CD4-positive, alpha-beta memory T cell (primary cell): ENCODE results near the gene C6orf163. TPM values are rescaled to one million over a fixed set of nuclear protein-coding genes. Genes with fewer than 3 reads are reported as not detected.
"Not testable (repeated sequence)": the region's sequence is repeated elsewhere in the genome, so short reads cannot be mapped to it uniquely, and the experiment has no call there.

ENCODE experiments used
- CTCF ChIA-PET: fragments of 350-600 bp; sonication (Branson Sonifier 250); formaldehyde crosslinking; loops from one replicate; lab custom pipeline; 2021; ENCODE audit warnings: inconsistent platforms; ENCODE audit not compliant: partially characterized antibody; lab: Charles Lee
- POLR2A ChIA-PET: fragments of 350-600 bp; sonication (Branson Sonifier 250); formaldehyde crosslinking; loops from one replicate; lab custom pipeline; 2021; ENCODE audit not compliant: partially characterized antibody; lab: Charles Lee
- DNase-seq, 5 donors: peaks; one replicate each; pipeline versions ENCODE4 v3.0.0 to v3.0.0-alpha.2; 2020 to 2022; ENCODE audit warnings: mixed read lengths in 1 of 5
- H3K27ac ChIP-seq: one replicate; pipeline ENCODE4 v1.7.0; 2013; ENCODE audit warnings: low read depth, low read length
- H3K27me3 ChIP-seq: 2 replicates; pipeline ENCODE4 v1.7.0; 2013; ENCODE audit warnings: mild to moderate bottlenecking, low read length, moderate library complexity; ENCODE audit not compliant: insufficient read depth
- H3K36me3 ChIP-seq: 2 replicates; pipeline ENCODE4 v1.7.0; 2013; ENCODE audit warnings: mild to moderate bottlenecking, low read length, moderate library complexity; ENCODE audit not compliant: insufficient read depth
- H3K4me1 ChIP-seq: 2 replicates; pipeline ENCODE4 v1.7.0; 2013; ENCODE audit warnings: mild to moderate bottlenecking, low read length, moderate library complexity; ENCODE audit not compliant: insufficient read depth
- H3K4me3 ChIP-seq, 2 donors: one replicate each; pipeline ENCODE4 v1.7.0; 2013; ENCODE audit warnings: low read length in 2 of 2, mild to moderate bottlenecking in 1 of 2
- H3K9me3 ChIP-seq, 2 donors: one replicate each; pipeline ENCODE4 v1.7.0; 2013; ENCODE audit warnings: low read length in 2 of 2, control low read depth in 1 of 2; ENCODE audit not compliant: control insufficient read depth in 1 of 2
- H3K27ac Mint-ChIP-seq, 7 donors: one replicate each; pipeline ENCODE4 v1.8.0; 2020 to 2021; ENCODE audit warnings: mixed read lengths in 7 of 7, mild to moderate bottlenecking in 6 of 7, inconsistent platforms in 3 of 7, moderate library complexity in 3 of 7
- H3K27me3 Mint-ChIP-seq, 2 donors: one replicate each; pipeline ENCODE4 v1.8.0; 2020 to 2021; ENCODE audit warnings: mixed read lengths in 2 of 2
- H3K36me3 Mint-ChIP-seq, 2 donors: one replicate each; pipeline ENCODE4 v1.8.0; 2020 to 2021; ENCODE audit warnings: mixed read lengths in 2 of 2, inconsistent platforms in 1 of 2, mild to moderate bottlenecking in 1 of 2
- H3K4me1 Mint-ChIP-seq, 4 donors: one replicate each; pipeline ENCODE4 v1.8.0; 2020 to 2021; ENCODE audit warnings: mixed read lengths in 4 of 4, mild to moderate bottlenecking in 1 of 4
- H3K4me3 Mint-ChIP-seq, 8 donors: one replicate each; pipeline ENCODE4 v1.8.0; 2020 to 2021; ENCODE audit warnings: mixed read lengths in 8 of 8, mild to moderate bottlenecking in 7 of 8, moderate library complexity in 6 of 8, inconsistent platforms in 3 of 8
- H3K9me3 Mint-ChIP-seq, 8 donors: one replicate each; pipeline ENCODE4 v1.8.0; 2020 to 2021; ENCODE audit warnings: mixed read lengths in 8 of 8, mild to moderate bottlenecking in 5 of 8, inconsistent platforms in 3 of 8, moderate library complexity in 1 of 8
- intact Hi-C: fragments of 100-400 bp; cut with micrococcal nuclease; formaldehyde crosslinking; loops from one replicate; pipeline ENCODE4 v1.15.1; 2023
- polyA plus RNA-seq, 2 donors: library from polyadenylated mRNA; unstranded; fragments of 300-500 nt; fragmentation: Illumina TruSeq; gene quantifications; one replicate each; pipeline ENCODE4 v1.2.3, GENCODE V29; 2021
- total RNA-seq, 2 experiments: library from RNA; stranded (reverse); gene quantifications; one replicate each; pipeline ENCODE4 v1.2.3, GENCODE V29; 2021

Gene C6orf163
- 1 to 10 TPM; 4.1 to 5.7 TPM for total RNA-seq
- polyA plus RNA-seq, result under 1 TPM in 1 of 2 donors, not detected in 1; 0.31 TPM

- Histone ChIP-seq H3K27ac (no peak within 1 kb of the TSS), H3K36me3 (no peaks in the 10 kb centered on the region), H3K27me3 (no peaks in the 10 kb centered on the region), H3K4me3 (no peak within 1 kb of the TSS), H3K9me3 (no peaks in the 10 kb centered on the region), H3K4me1 (no peaks in the 10 kb centered on the region)
- ChIA-PET CTCF (no interaction called here), POLR2A (no interaction called here)
- peak within 1 kb of the TSS in 2 of 7 donors; percentile 36 for H3K27ac Mint-ChIP-seq
- no peaks in the 10 kb centered on the region for H3K4me1 Mint-ChIP-seq
- peaks cover 19 to 27% of the 10 kb centered on the region in 2 donors for H3K36me3 Mint-ChIP-seq
- H3K4me3 Mint-ChIP-seq, result no peak within 1 kb of the TSS
- peaks cover 0 to 2% (median 0%) of the 10 kb centered on the region in 8 donors for H3K9me3 Mint-ChIP-seq
- DNase-seq, result no peak
- H3K27me3 Mint-ChIP-seq, result no peaks in the 10 kb centered on the region
- intact Hi-C loops, result no loop called here
Observed at GRCh38 chr6:87344731-87345130, at the start of gene C6orf163. TSS of gene C6orf163 (plus strand) at chr6:87344813. CDS start at chr6:87345100, 287 bp downstream.

GRCh38 chr6:87297119-87297518 is 47.5 kb upstream of the C6orf163 start:
- Mint-ChIP-seq H3K36me3 (peaks cover 0 to 6% of the 10 kb centered on the region in 2 donors), H3K4me1 (no peaks in the 10 kb centered on the region), H3K4me3 (no peak overlapping the region), H3K9me3 (peaks cover 0 to 4% (median under 1%) of the 10 kb centered on the region in 8 donors), H3K27me3 (peaks cover 17 to 43% of the 10 kb centered on the region in 2 donors), H3K27ac (no peak overlapping the region)
- POLR2A ChIA-PET, result no interaction called here
- H3K27ac ChIP-seq, result no peak overlapping the region
- H3K9me3 ChIP-seq, result no peaks in the 10 kb centered on the region
- no peak overlapping the region for H3K4me3 ChIP-seq
- H3K4me1 ChIP-seq, result no peaks in the 10 kb centered on the region
- H3K27me3 ChIP-seq, result peaks cover 13% of the 10 kb centered on the region
- H3K36me3 ChIP-seq, result no peaks in the 10 kb centered on the region
- CTCF ChIA-PET, result no interaction called here
- intact Hi-C loops, result no loop called here
- no peak for DNase-seq

GRCh38 chr6:87301277-87301676 is 43.3 kb upstream of the C6orf163 start:
- H3K27ac Mint-ChIP-seq, H3K27ac ChIP-seq, DNase-seq, POLR2A ChIA-PET, H3K4me3 ChIP-seq, H3K4me1 Mint-ChIP-seq, H3K27me3 ChIP-seq, H3K36me3 ChIP-seq, CTCF ChIA-PET, intact Hi-C loops, H3K9me3 ChIP-seq, H3K4me3 Mint-ChIP-seq, H3K36me3 Mint-ChIP-seq, H3K4me1 ChIP-seq: not testable (repeated sequence)
- Mint-ChIP-seq H3K27me3 (peaks cover 21 to 32% of the 10 kb centered on the region in 2 donors), H3K9me3 (peaks cover 0 to 31% (median 11%) of the 10 kb centered on the region in 8 donors)

- POLR2A ChIA-PET, result no interaction called here
- no peaks in the 10 kb centered on the region for H3K36me3 Mint-ChIP-seq
- intact Hi-C loops, result no loop called here
- DNase-seq, result no peak
- Histone ChIP-seq H3K4me1 (no peaks in the 10 kb centered on the region), H3K27me3 (no peaks in the 10 kb centered on the region), H3K9me3 (no peaks in the 10 kb centered on the region), H3K36me3 (no peaks in the 10 kb centered on the region), H3K4me3 (no peak overlapping the region), H3K27ac (no peak overlapping the region)
- no peak overlapping the region for H3K4me3 Mint-ChIP-seq
- H3K27ac Mint-ChIP-seq, result no peak overlapping the region
- H3K9me3 Mint-ChIP-seq, result peaks cover 0 to 20% (median 5%) of the 10 kb centered on the region in 8 donors
- peaks cover 1 to 5% of the 10 kb centered on the region in 2 donors for H3K27me3 Mint-ChIP-seq
- CTCF ChIA-PET, result interaction anchor here (1.5 kb wide), 1 partner anchor 12 kb away, joined by 3 read pairs; no protein-coding TSS in a partner anchor
- no peaks in the 10 kb centered on the region for H3K4me1 Mint-ChIP-seq
Observed at GRCh38 chr6:87308970-87309369, 35.6 kb upstream of the C6orf163 start.

- Histone ChIP-seq H3K27ac (no peak overlapping the region), H3K4me1 (no peaks in the 10 kb centered on the region), H3K36me3 (no peaks in the 10 kb centered on the region), H3K4me3 (no peak overlapping the region), H3K27me3 (no peaks in the 10 kb centered on the region), H3K9me3 (no peaks in the 10 kb centered on the region)
- Mint-ChIP-seq H3K9me3 (peaks cover 0 to 1% (median 0%) of the 10 kb centered on the region in 8 donors), H3K4me1 (no peaks in the 10 kb centered on the region), H3K36me3 (no peaks in the 10 kb centered on the region), H3K27me3 (peaks cover 12% of the 10 kb centered on the region in 2 donors), H3K4me3 (no peak overlapping the region), H3K27ac (no peak overlapping the region)
- ChIA-PET CTCF (no interaction called here), POLR2A (no interaction called here)
- intact Hi-C loops, result no loop called here
- no peak for DNase-seq
Observed at GRCh38 chr6:87312860-87313259, 31.8 kb upstream of the C6orf163 start.

- CTCF ChIA-PET, result no interaction called here
Observed at GRCh38 chr6:87315071-87315470, 29.5 kb upstream of the C6orf163 start.

GRCh38 chr6:87319271-87319987 is 25.2 kb upstream of the C6orf163 start:
- H3K36me3 ChIP-seq, result no peaks in the 10 kb centered on the region
- Mint-ChIP-seq H3K36me3 (peaks cover 0 to 1% of the 10 kb centered on the region in 2 donors), H3K4me1 (peaks cover 6 to 20% (median 14%) of the 10 kb centered on the region in 4 donors), H3K27ac (no peak overlapping the region), H3K27me3 (peaks cover 8 to 14% of the 10 kb centered on the region in 2 donors), H3K9me3 (no peaks in the 10 kb centered on the region), H3K4me3 (no peak overlapping the region)
- intact Hi-C loops, result no loop called here
- POLR2A ChIA-PET, result no interaction called here
- no peaks in the 10 kb centered on the region for H3K4me1 ChIP-seq
- no peaks in the 10 kb centered on the region for H3K9me3 ChIP-seq
- H3K4me3 ChIP-seq, result no peak overlapping the region
- no peaks in the 10 kb centered on the region for H3K27me3 ChIP-seq
- DNase-seq, result no peak
- CTCF ChIA-PET, result interaction anchor here (1.6 kb wide), 1 partner anchor 28 kb away, joined by 3 read pairs; no protein-coding TSS in a partner anchor
- H3K27ac ChIP-seq, result no peak overlapping the region

More at GRCh38 chr6:87315071-87315470, 29.5 kb upstream of the C6orf163 start:
- H3K27me3 ChIP-seq, result no peaks in the 10 kb centered on the region
- H3K36me3 ChIP-seq, result no peaks in the 10 kb centered on the region
- no peak overlapping the region for H3K4me3 ChIP-seq
- peaks cover 13 to 15% of the 10 kb centered on the region in 2 donors for H3K27me3 Mint-ChIP-seq
- no peak overlapping the region for H3K4me3 Mint-ChIP-seq
- no peak overlapping the region for H3K27ac Mint-ChIP-seq
- no peaks in the 10 kb centered on the region for H3K9me3 Mint-ChIP-seq
- no peaks in the 10 kb centered on the region for H3K4me1 Mint-ChIP-seq
- DNase-seq, result no peak
- H3K4me1 ChIP-seq, result no peaks in the 10 kb centered on the region
- POLR2A ChIA-PET, result no interaction called here
- H3K36me3 Mint-ChIP-seq, result no peaks in the 10 kb centered on the region
- H3K9me3 ChIP-seq, result no peaks in the 10 kb centered on the region
- intact Hi-C loops, result no loop called here
- no peak overlapping the region for H3K27ac ChIP-seq
